ENCODE data around the gene ASCL3.

- no peak for TF ChIP-seq CTCF (IDR thresholded peaks at IDR 0.05)
- no peak for TF ChIP-seq POLR2A (IDR thresholded peaks at IDR 0.05)
Measured at GRCh38 chr11:8907116-8907515, 35.7 kb downstream of the ASCL3 start.

Measured in thyroid gland (tissue), 4 donors.